MM.1S (cell line): Measurements from ENCODE around the gene FAM107B.
"Not testable (repeated sequence)": the region's sequence is repeated elsewhere in the genome, so short reads cannot be mapped to it uniquely, and the experiment has no call there.

Experiments
- DNase-seq: peaks from one replicate; pipeline ENCODE4 v3.0.0-alpha.2; 2015
- H2AFZ ChIP-seq: fragments of 300-600 bp; sonication (generic); 2 replicates; pipeline ENCODE4 v1.6.0; 2016; ENCODE audit warnings: antibody characterized with exemption, low read length
- H3F3A ChIP-seq: fragments of 300-600 bp; sonication (generic); 2 replicates; pipeline ENCODE4 v1.6.1; 2016; ENCODE audit warnings: mild to moderate bottlenecking, antibody characterized with exemption, low read length, moderate library complexity, mixed read lengths; ENCODE audit not compliant: insufficient read depth
- H3K27ac ChIP-seq: fragments of 300-600 bp; sonication (generic); 2 replicates; pipeline ENCODE4 v1.5.1; 2016; ENCODE audit warnings: mild to moderate bottlenecking, low read length
- H3K27me3 ChIP-seq: fragments of 300-600 bp; sonication (generic); replicated peaks from 2 replicates; pipeline ENCODE4 v1.6.0; 2016; ENCODE audit warnings: low read length; ENCODE audit not compliant: insufficient read depth
- H3K36me3 ChIP-seq: fragments of 300-600 bp; sonication (generic); replicated peaks from 2 replicates; pipeline ENCODE4 v1.6.1; 2016; ENCODE audit warnings: mild to moderate bottlenecking, low read length, mixed read lengths; ENCODE audit not compliant: insufficient read depth
- H3K4me1 ChIP-seq: fragments of 300-600 bp; sonication (generic); 2 replicates; pipeline ENCODE4 v1.6.1; 2016; ENCODE audit warnings: low read length, mixed read lengths
- H3K4me2 ChIP-seq: fragments of 300-600 bp; sonication (generic); 2 replicates; pipeline ENCODE4 v1.6.0; 2016; ENCODE audit warnings: low read depth, low read length
- H3K4me3 ChIP-seq: fragments of 300-600 bp; sonication (generic); 2 replicates; pipeline ENCODE4 v1.5.1; 2016; ENCODE audit warnings: low read length, mixed read lengths
- H3K79me2 ChIP-seq: fragments of 300-600 bp; sonication (generic); 2 replicates; pipeline ENCODE4 v1.6.1; 2016; ENCODE audit warnings: mixed run types, low read length, mixed read lengths
- H3K9ac ChIP-seq: fragments of 300-600 bp; sonication (generic); 2 replicates; pipeline ENCODE4 v1.6.1; 2016; ENCODE audit warnings: low read length, mixed read lengths
- H3K9me2 ChIP-seq: fragments of 300-600 bp; sonication (generic); replicated peaks from 2 replicates; pipeline ENCODE4 v1.6.1; 2016; ENCODE audit warnings: mild to moderate bottlenecking, low read length, mixed read lengths; ENCODE audit not compliant: insufficient read depth
- H3K9me3 ChIP-seq: fragments of 300-600 bp; sonication (generic); replicated peaks from 2 replicates; pipeline ENCODE4 v1.6.1; 2016; ENCODE audit warnings: mild to moderate bottlenecking, low read length, mixed read lengths; ENCODE audit not compliant: insufficient read depth
- H4K20me1 ChIP-seq: fragments of 300-600 bp; sonication (generic); 2 replicates; pipeline ENCODE4 v1.6.1; 2016; ENCODE audit warnings: mild to moderate bottlenecking, low read length, moderate library complexity, mixed read lengths; ENCODE audit not compliant: insufficient read depth
- CTCF ChIP-seq: fragments of 300-600 bp; sonication (generic); IDR thresholded peaks from 2 replicates; pipeline ENCODE4 v1.5.1; 2016; ENCODE audit warnings: antibody characterized with exemption, low read length, mixed read lengths
- EZH2 ChIP-seq: fragments of 300-600 bp; sonication (generic); optimal IDR thresholded peaks from 2 replicates; pipeline ENCODE3; 2017; ENCODE audit warnings: low read depth, mild to moderate bottlenecking, antibody characterized with exemption, low read length, mixed read lengths
- EZH2phosphoT487 ChIP-seq: fragments of 300-600 bp; sonication (generic); IDR thresholded peaks from 2 replicates; pipeline ENCODE4 v1.6.1; 2018; ENCODE audit warnings: antibody characterized with exemption, low read length

Gene FAM107B

GRCh38 chr10:14593806-14594205 lies 180.9 kb downstream of the FAM107B start:
- Histone ChIP-seq H3K9me2 (no peaks in the 10 kb centered on the region), H3K9ac (no peak overlapping the region), H3K79me2 (peaks cover 99% of the 10 kb centered on the region), H3K27me3 (no peaks in the 10 kb centered on the region), H3F3A (no peaks in the 10 kb centered on the region), H3K36me3 (peaks cover 16% of the 10 kb centered on the region), H3K27ac (no peak overlapping the region), H4K20me1 (peaks cover 11% of the 10 kb centered on the region), H2AFZ (no peak overlapping the region), H3K4me3 (no peak overlapping the region), H3K4me1 (no peaks in the 10 kb centered on the region), H3K9me3 (no peaks in the 10 kb centered on the region), H3K4me2 (no peak overlapping the region)
- TF ChIP-seq EZH2 (no peak), CTCF (no peak), EZH2phosphoT487 (no peak)
- no peak for DNase-seq

GRCh38 chr10:14592566-14592965 lies 182.1 kb downstream of the FAM107B start:
- Histone ChIP-seq H2AFZ (no peak overlapping the region), H3K4me2 (no peak overlapping the region), H4K20me1 (peaks cover 11% of the 10 kb centered on the region), H3K79me2 (peaks cover 99% of the 10 kb centered on the region), H3K4me3 (no peak overlapping the region), H3K9me2 (no peaks in the 10 kb centered on the region), H3K27ac (no peak overlapping the region), H3K9ac (no peak overlapping the region), H3K4me1 (peaks cover 11% of the 10 kb centered on the region), H3K36me3 (peaks cover 23% of the 10 kb centered on the region), H3K9me3 (no peaks in the 10 kb centered on the region), H3F3A (no peaks in the 10 kb centered on the region), H3K27me3 (no peaks in the 10 kb centered on the region)
- no peak for DNase-seq
- TF ChIP-seq CTCF (no peak), EZH2phosphoT487 (no peak), EZH2 (no peak)

GRCh38 chr10:14592026-14592425 lies 182.7 kb downstream of the FAM107B start:
- Histone ChIP-seq H4K20me1 (peaks cover 8% of the 10 kb centered on the region), H3K9ac (no peak overlapping the region), H3K36me3 (peaks cover 24% of the 10 kb centered on the region), H3F3A (peaks cover 3% of the 10 kb centered on the region; the same call in 1 of the 2 replicates), H2AFZ (no peak overlapping the region), H3K4me2 (no peak overlapping the region), H3K27ac (no peak overlapping the region), H3K79me2 (peaks cover 99% of the 10 kb centered on the region), H3K27me3 (no peaks in the 10 kb centered on the region), H3K9me2 (no peaks in the 10 kb centered on the region), H3K9me3 (no peaks in the 10 kb centered on the region), H3K4me3 (no peak overlapping the region), H3K4me1 (peaks cover 17% of the 10 kb centered on the region)
- no peak for DNase-seq
- no peak for TF ChIP-seq CTCF
- TF ChIP-seq EZH2, result no peak
- TF ChIP-seq EZH2phosphoT487, result no peak

- peaks cover 19% of the 10 kb centered on the region for H3F3A ChIP-seq
- H3K4me1 ChIP-seq, result peaks cover 42% of the 10 kb centered on the region
- not testable (repeated sequence) for H2AFZ ChIP-seq, H3K4me2 ChIP-seq, H3K9ac ChIP-seq, H3K4me3 ChIP-seq, H3K27me3 ChIP-seq, H3K27ac ChIP-seq, H3K9me3 ChIP-seq, H3K9me2 ChIP-seq, DNase-seq
- peaks cover 99% of the 10 kb centered on the region for H3K79me2 ChIP-seq
- H3K36me3 ChIP-seq, result peaks cover 23% of the 10 kb centered on the region
- H4K20me1 ChIP-seq, result peaks cover 16% of the 10 kb centered on the region
These were observed 185.8 kb downstream of the FAM107B start for GRCh38 chr10:14588938-14589294.
